Keratinocyte (primary cell): ENCODE measurements around the gene TTC3. TPM values are rescaled to one million over a fixed set of nuclear protein-coding genes. Genes with fewer than 3 reads are reported as not detected.
"Not testable (repeated sequence)": the region's sequence is repeated elsewhere in the genome, so short reads cannot be mapped to it uniquely, and the experiment has no call there.

Experiments used
- DNase-seq: peaks from one replicate; pipeline ENCODE4 v3.0.0-alpha.2; 2011; ENCODE audit warnings: low read depth, missing footprints, low spot score
- FAIRE-seq: peaks from 2 replicates; lab custom pipeline; 2011; peaks lifted over from hg19 to GRCh38; lab: Jason Lieb, UNC
- H2AFZ ChIP-seq: 2 replicates; pipeline ENCODE4 v1.6.0; 2012; ENCODE audit warnings: low read length, control low read depth, inconsistent platforms; ENCODE audit not compliant: control insufficient read depth
- H3K27ac ChIP-seq: 2 replicates; pipeline ENCODE4 v1.5.1; 2011; ENCODE audit warnings: low read length; ENCODE audit not compliant: control insufficient read depth, insufficient read depth
- H3K27me3 ChIP-seq: 3 replicates; pipeline ENCODE4 v1.6.0; 2011; ENCODE audit warnings: low read length; ENCODE audit not compliant: control insufficient read depth, insufficient read depth; ENCODE audit errors: extremely low read depth
- H3K36me3 ChIP-seq, 2 experiments: 2 replicates in 1 of 2; 3 replicates in 1 of 2; pipeline ENCODE4 v1.5.1; 2011; ENCODE audit warnings: low read length in 2 of 2, mild to moderate bottlenecking in 1 of 2; ENCODE audit not compliant: control insufficient read depth in 2 of 2, insufficient read depth in 2 of 2; ENCODE audit errors: extremely low read depth in 1 of 2
- H3K4me1 ChIP-seq: 3 replicates; pipeline ENCODE4 v1.5.1; 2011; ENCODE audit warnings: low read length; ENCODE audit not compliant: control insufficient read depth, insufficient read depth; ENCODE audit errors: extremely low read depth
- H3K4me2 ChIP-seq: 3 replicates; pipeline ENCODE4 v1.6.0; 2011; ENCODE audit warnings: low read depth, low read length; ENCODE audit not compliant: control insufficient read depth, insufficient read depth; ENCODE audit errors: extremely low read depth
- H3K4me3 ChIP-seq, 3 experiments: fragments of 200-600 bp in 1 of 3; sonication (generic) in 1 of 3; 2 replicates in 2 of 3; 3 replicates in 1 of 3; pipeline ENCODE4 v1.5.1; 2011 to 2016; ENCODE audit warnings: low read length in 3 of 3, mild to moderate bottlenecking in 3 of 3, control low read depth in 2 of 3, inconsistent platforms in 1 of 3, low read depth in 1 of 3, mixed read lengths in 1 of 3, mixed run types in 1 of 3, moderate library complexity in 1 of 3; ENCODE audit not compliant: control insufficient read depth in 2 of 3, insufficient read depth in 2 of 3; ENCODE audit errors: extremely low read depth in 1 of 3
- H3K79me2 ChIP-seq: 2 replicates; pipeline ENCODE4 v1.6.0; 2012; ENCODE audit warnings: low read length; ENCODE audit not compliant: control insufficient read depth, insufficient read depth
- H3K9ac ChIP-seq: 3 replicates; pipeline ENCODE4 v1.6.0; 2011; ENCODE audit warnings: low read length; ENCODE audit not compliant: control insufficient read depth, insufficient read depth; ENCODE audit errors: extremely low read depth
- H3K9me1 ChIP-seq: 3 replicates; pipeline ENCODE4 v1.6.0; 2011; ENCODE audit warnings: low read length; ENCODE audit not compliant: control insufficient read depth, insufficient read depth; ENCODE audit errors: extremely low read depth
- H3K9me3 ChIP-seq: 2 replicates; pipeline ENCODE4 v1.5.1; 2012; ENCODE audit warnings: low read depth, low read length; ENCODE audit not compliant: control insufficient read depth
- H4K20me1 ChIP-seq: 3 replicates; pipeline ENCODE4 v1.6.0; 2011; ENCODE audit warnings: low read length; ENCODE audit not compliant: control insufficient read depth, insufficient read depth; ENCODE audit errors: extremely low read depth
- EZH2 ChIP-seq: IDR thresholded peaks from one replicate; pipeline ENCODE4 v1.6.1; 2012; ENCODE audit warnings: inconsistent platforms, mild to moderate bottlenecking, low read length, moderate library complexity
- dilution Hi-C: fragments of 300-500 bp; cut with MboI; formaldehyde crosslinking; loops from one replicate; pipeline ENCODE4 v1.7.0; 2020; ENCODE audit warnings: low sequenced_read_pairs; ENCODE audit not compliant: extremely low pct_ligation_motif_present
- polyA plus RNA-seq, 5 experiments: library from polyadenylated mRNA; depleted of rRNA in 3 of 5; stranded (reverse) in 3 of 5; stranded (forward) in 1 of 5; unstranded in 1 of 5; fragments of >200 nt; gene quantifications; 1 replicate in 1 of 5; 2 replicates in 3 of 5; 3 replicates in 1 of 5; pipeline versions ENCODE4 v1.2.1 to v1.2.3, GENCODE V29; 2011 to 2012; ENCODE audit warnings: missing spikeins in 2 of 5, low read depth in 1 of 5, low replicate concordance in 1 of 5
- TF ChIP-seq, protein P1 (sequence below), 3 experiments: IDR thresholded peaks in 1 of 3; conservative IDR thresholded peaks in 1 of 3; optimal IDR thresholded peaks in 1 of 3; 2 replicates in 2 of 3; 3 replicates in 1 of 3; pipeline versions ENCODE3 to v1.5.1; 2011; ENCODE audit warnings: low read length in 3 of 3, mild to moderate bottlenecking in 3 of 3, moderate library complexity in 2 of 3, control low read depth in 1 of 3, inconsistent platforms in 1 of 3; ENCODE audit not compliant: insufficient read depth in 2 of 3; ENCODE audit errors: extremely low read depth in 1 of 3

The TTC3 gene
- polyA plus RNA-seq, 1 donor (not counting 4 experiments of a cell fraction or from before 2014, with no cell fraction given): 38.5 TPM

DNA sequence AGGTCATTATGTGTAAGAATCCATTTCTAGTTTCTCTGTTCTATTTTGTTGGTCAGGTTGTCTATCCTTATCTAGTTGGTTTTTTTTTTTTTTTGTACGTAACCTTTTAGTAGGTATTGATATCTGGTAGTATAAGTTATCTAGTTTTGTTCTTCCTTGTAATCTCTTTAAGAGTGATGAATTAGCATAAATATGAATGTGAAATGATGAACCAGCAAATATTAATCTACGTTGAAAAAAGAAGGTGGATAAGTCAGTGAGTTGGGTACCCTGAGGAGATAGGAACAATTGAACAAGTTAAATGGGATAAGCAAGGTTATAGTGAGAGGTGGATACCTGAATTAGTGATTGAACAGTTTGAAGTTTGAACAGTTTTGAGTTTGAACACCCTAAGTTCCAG lies 33.9 kb downstream of the TTC3 start:
- peaks cover 11% of the 10 kb centered on the region for H3K4me1 ChIP-seq
- DNase-seq: no peak
- no peak overlapping the region for H3K4me2 ChIP-seq
- H3K79me2 ChIP-seq: peaks cover 1% of the 10 kb centered on the region
- TF ChIP-seq EZH2: no peak
- TF ChIP-seq, protein P1, sequence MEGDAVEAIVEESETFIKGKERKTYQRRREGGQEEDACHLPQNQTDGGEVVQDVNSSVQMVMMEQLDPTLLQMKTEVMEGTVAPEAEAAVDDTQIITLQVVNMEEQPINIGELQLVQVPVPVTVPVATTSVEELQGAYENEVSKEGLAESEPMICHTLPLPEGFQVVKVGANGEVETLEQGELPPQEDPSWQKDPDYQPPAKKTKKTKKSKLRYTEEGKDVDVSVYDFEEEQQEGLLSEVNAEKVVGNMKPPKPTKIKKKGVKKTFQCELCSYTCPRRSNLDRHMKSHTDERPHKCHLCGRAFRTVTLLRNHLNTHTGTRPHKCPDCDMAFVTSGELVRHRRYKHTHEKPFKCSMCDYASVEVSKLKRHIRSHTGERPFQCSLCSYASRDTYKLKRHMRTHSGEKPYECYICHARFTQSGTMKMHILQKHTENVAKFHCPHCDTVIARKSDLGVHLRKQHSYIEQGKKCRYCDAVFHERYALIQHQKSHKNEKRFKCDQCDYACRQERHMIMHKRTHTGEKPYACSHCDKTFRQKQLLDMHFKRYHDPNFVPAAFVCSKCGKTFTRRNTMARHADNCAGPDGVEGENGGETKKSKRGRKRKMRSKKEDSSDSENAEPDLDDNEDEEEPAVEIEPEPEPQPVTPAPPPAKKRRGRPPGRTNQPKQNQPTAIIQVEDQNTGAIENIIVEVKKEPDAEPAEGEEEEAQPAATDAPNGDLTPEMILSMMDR (optimal IDR thresholded peaks at IDR 0.05 in 1 of 3, IDR thresholded peaks at IDR 0.05 in 1 of 3, conservative IDR thresholded peaks at IDR 0.05 in 1 of 3; ENCODE audit: extremely low read depth in 1 of 3, insufficient read depth in 2 of 3, low read length in 3 of 3): no peak
- dilution Hi-C loops: no loop called here
- no peaks in the 10 kb centered on the region for H4K20me1 ChIP-seq
- H3K9ac ChIP-seq: no peak overlapping the region
- H3K27me3 ChIP-seq: no peaks in the 10 kb centered on the region
- no peak overlapping the region for H3K4me3 ChIP-seq
- peaks cover 0 to 2% of the 10 kb centered on the region in 2 experiments for H3K36me3 ChIP-seq
- FAIRE-seq: no peak
- peaks cover 3% of the 10 kb centered on the region for H3K9me3 ChIP-seq
- H2AFZ ChIP-seq: no peak overlapping the region
- H3K27ac ChIP-seq: no peak overlapping the region
- H3K9me1 ChIP-seq: no peaks in the 10 kb centered on the region

DNA sequence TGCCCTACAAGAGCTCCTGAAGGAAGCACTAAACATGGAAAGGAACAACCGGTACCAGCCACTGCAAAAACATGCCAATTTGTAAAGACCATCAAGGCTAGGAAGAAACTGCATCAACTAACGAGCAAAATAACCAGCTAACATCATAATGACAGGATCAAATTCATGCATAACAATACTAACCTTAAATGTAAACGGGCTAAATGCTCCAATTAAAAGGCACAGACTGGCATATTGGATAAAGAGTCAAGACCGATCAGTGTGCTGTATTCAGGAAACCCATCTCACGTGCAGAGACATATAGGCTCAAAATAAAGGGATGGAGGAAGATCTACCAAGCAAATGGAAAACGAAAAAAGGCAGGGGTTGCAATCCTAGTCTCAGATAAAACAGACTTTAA lies 38.0 kb downstream of the TTC3 start:
- DNase-seq, H3K27me3 ChIP-seq, H3K4me1 ChIP-seq, H2AFZ ChIP-seq, H3K36me3 ChIP-seq, H3K9me1 ChIP-seq, H3K4me2 ChIP-seq, FAIRE-seq, H3K79me2 ChIP-seq, dilution Hi-C loops, H3K9ac ChIP-seq, H3K4me3 ChIP-seq, H4K20me1 ChIP-seq, H3K27ac ChIP-seq, H3K9me3 ChIP-seq: not testable (repeated sequence)

DNA sequence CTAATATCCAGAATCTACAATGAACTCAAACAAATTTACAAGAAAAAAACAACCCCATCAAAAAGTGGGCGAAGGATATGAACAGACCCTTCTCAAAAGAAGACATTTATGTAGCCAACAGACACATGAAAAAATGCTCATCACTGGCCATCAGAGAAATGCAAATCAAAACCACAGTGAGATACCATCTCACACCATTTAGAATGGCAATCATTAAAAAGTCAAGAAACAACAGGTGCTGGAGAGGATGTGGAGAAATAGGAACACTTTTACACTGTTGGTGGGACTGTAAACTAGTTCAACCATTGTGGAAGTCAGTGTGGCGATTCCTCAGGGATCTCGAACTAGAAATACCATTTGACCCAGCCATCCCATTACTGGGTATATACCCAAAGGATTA lies 41.2 kb downstream of the TTC3 start:
- FAIRE-seq, H3K9me1 ChIP-seq, H3K36me3 ChIP-seq: not testable (repeated sequence)

DNA sequence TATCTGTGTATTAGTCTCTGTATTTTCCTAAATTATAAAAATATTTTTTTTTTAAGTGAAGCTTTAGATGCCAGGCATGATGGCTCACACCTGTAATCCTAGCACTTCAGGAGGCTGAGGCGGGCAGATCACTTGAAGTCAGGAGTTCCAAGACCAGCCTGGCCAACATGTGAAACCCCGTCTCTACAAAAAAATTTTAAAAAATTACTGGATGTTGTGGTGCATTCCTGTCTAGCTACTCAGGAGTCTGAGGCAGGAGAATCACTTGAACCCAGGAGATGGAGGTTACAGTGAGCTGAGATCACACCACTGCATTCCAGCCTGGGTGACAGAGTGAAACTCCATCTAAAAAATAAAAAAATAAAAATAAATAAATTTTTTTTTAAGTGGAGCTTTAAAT lies 43.4 kb downstream of the TTC3 start:
- H3K27me3 ChIP-seq, FAIRE-seq, H3K79me2 ChIP-seq, H3K4me2 ChIP-seq, H3K9me1 ChIP-seq, dilution Hi-C loops, H3K4me3 ChIP-seq, H3K9me3 ChIP-seq, DNase-seq, H3K36me3 ChIP-seq, H3K9ac ChIP-seq, H2AFZ ChIP-seq, H3K27ac ChIP-seq, H4K20me1 ChIP-seq: not testable (repeated sequence)
- peaks cover 14% of the 10 kb centered on the region for H3K4me1 ChIP-seq

More for the DNA sequence above, 41.2 kb downstream of the TTC3 start:
- H3K27me3 ChIP-seq, H3K27ac ChIP-seq, H3K4me2 ChIP-seq, H3K9ac ChIP-seq, H4K20me1 ChIP-seq, dilution Hi-C loops, H3K79me2 ChIP-seq, DNase-seq, H2AFZ ChIP-seq, H3K9me3 ChIP-seq, H3K4me3 ChIP-seq: not testable (repeated sequence)
- peaks cover 14% of the 10 kb centered on the region for H3K4me1 ChIP-seq
